HL-60 (cell line): ENCODE data around the gene SCYL2.

ENCODE experiments used
- POLR2AphosphoS5 ChIP-seq: IDR thresholded peaks from 2 replicates; pipeline ENCODE4 v1.6.1; 2012; ENCODE audit warnings: low read depth
- SPI1 ChIP-seq: IDR thresholded peaks from 2 replicates; pipeline ENCODE4 v1.6.1; 2012; ENCODE audit warnings: low read depth, mild to moderate bottlenecking, borderline replicate concordance
- TF ChIP-seq, protein P1 (sequence below): IDR thresholded peaks from one replicate; pipeline ENCODE4 v1.5.1; 2011; ENCODE audit warnings: low read length, control low read depth, inconsistent platforms; ENCODE audit not compliant: insufficient read depth
- TF ChIP-seq, protein P2 (sequence below): IDR thresholded peaks from 2 replicates; pipeline ENCODE4 v1.6.1; 2012; ENCODE audit warnings: low read depth; ENCODE audit not compliant: insufficient replicate concordance

DNA sequence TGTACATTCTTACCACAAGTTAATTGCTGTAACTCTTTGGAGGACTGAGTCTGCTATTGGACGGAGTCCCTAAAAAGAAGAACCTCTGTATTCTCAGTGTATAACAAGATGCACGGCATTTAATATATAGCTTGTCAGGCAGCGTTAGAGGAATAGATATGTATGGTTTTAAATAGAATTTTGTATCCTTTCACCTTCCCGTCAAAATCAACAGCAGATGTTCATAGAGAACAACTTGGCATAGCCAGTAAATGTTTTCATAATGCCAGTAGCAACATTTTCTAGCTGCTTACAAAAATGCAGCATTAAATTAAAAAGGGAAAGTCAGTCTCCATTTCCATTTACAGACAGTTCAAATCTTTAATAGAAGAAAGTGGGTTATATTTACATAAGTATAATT is 6.8 kb downstream of the SCYL2 start:
- TF ChIP-seq, protein P1, sequence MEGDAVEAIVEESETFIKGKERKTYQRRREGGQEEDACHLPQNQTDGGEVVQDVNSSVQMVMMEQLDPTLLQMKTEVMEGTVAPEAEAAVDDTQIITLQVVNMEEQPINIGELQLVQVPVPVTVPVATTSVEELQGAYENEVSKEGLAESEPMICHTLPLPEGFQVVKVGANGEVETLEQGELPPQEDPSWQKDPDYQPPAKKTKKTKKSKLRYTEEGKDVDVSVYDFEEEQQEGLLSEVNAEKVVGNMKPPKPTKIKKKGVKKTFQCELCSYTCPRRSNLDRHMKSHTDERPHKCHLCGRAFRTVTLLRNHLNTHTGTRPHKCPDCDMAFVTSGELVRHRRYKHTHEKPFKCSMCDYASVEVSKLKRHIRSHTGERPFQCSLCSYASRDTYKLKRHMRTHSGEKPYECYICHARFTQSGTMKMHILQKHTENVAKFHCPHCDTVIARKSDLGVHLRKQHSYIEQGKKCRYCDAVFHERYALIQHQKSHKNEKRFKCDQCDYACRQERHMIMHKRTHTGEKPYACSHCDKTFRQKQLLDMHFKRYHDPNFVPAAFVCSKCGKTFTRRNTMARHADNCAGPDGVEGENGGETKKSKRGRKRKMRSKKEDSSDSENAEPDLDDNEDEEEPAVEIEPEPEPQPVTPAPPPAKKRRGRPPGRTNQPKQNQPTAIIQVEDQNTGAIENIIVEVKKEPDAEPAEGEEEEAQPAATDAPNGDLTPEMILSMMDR: no peak
- no peak for TF ChIP-seq POLR2AphosphoS5
- TF ChIP-seq, protein P2, sequence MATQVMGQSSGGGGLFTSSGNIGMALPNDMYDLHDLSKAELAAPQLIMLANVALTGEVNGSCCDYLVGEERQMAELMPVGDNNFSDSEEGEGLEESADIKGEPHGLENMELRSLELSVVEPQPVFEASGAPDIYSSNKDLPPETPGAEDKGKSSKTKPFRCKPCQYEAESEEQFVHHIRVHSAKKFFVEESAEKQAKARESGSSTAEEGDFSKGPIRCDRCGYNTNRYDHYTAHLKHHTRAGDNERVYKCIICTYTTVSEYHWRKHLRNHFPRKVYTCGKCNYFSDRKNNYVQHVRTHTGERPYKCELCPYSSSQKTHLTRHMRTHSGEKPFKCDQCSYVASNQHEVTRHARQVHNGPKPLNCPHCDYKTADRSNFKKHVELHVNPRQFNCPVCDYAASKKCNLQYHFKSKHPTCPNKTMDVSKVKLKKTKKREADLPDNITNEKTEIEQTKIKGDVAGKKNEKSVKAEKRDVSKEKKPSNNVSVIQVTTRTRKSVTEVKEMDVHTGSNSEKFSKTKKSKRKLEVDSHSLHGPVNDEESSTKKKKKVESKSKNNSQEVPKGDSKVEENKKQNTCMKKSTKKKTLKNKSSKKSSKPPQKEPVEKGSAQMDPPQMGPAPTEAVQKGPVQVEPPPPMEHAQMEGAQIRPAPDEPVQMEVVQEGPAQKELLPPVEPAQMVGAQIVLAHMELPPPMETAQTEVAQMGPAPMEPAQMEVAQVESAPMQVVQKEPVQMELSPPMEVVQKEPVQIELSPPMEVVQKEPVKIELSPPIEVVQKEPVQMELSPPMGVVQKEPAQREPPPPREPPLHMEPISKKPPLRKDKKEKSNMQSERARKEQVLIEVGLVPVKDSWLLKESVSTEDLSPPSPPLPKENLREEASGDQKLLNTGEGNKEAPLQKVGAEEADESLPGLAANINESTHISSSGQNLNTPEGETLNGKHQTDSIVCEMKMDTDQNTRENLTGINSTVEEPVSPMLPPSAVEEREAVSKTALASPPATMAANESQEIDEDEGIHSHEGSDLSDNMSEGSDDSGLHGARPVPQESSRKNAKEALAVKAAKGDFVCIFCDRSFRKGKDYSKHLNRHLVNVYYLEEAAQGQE: no peak
- no peak for TF ChIP-seq SPI1
